Neural cell (in vitro differentiated cells): ENCODE measurements around the gene GPR18. TPM values are rescaled to one million over a fixed set of nuclear protein-coding genes. Genes with fewer than 3 reads are reported as not detected.

Source experiments
- H2AFZ ChIP-seq: fragments of 200-600, 300-800 bp; sonication (generic), shearing (Covaris generic); 2 replicates; pipeline ENCODE4 v1.6.0; 2014; ENCODE audit warnings: low read depth, mild to moderate bottlenecking, antibody characterized with exemption, low read length, moderate library complexity
- H3F3A ChIP-seq: fragments of 200-600 bp; shearing (Covaris generic); 2 replicates; pipeline ENCODE4 v1.6.1; 2016; ENCODE audit warnings: mild to moderate bottlenecking, moderate library complexity, mixed read lengths, antibody characterized with exemption, low read length; ENCODE audit not compliant: insufficient read depth, poor library complexity, severe bottlenecking
- H3K27ac ChIP-seq: fragments of 200-600, 300-800 bp; sonication (generic), shearing (Covaris generic); 2 replicates; pipeline ENCODE4 v1.5.1; 2014; ENCODE audit warnings: mild to moderate bottlenecking, low read length, moderate library complexity
- H3K27me3 ChIP-seq: fragments of 300-800, 200-600 bp; sonication (generic), shearing (Covaris generic); 2 replicates; pipeline ENCODE4 v1.6.0; 2014; ENCODE audit warnings: mild to moderate bottlenecking, low read depth, low read length, moderate library complexity; ENCODE audit not compliant: insufficient read depth
- H3K36me3 ChIP-seq: fragments of 300-800, 200-600 bp; sonication (generic), shearing (Covaris generic); 2 replicates; pipeline ENCODE4 v1.5.1; 2014; ENCODE audit warnings: mild to moderate bottlenecking, antibody characterized with exemption, low read length, moderate library complexity; ENCODE audit not compliant: insufficient read depth
- H3K4me2 ChIP-seq: fragments of 300-800, 200-600 bp; sonication (generic), shearing (Covaris generic); 2 replicates; pipeline ENCODE4 v1.6.0; 2014; ENCODE audit warnings: mild to moderate bottlenecking, low read length
- H3K4me3 ChIP-seq: fragments of 300-800, 200-600 bp; sonication (generic), shearing (Covaris generic); 2 replicates; pipeline ENCODE4 v1.5.1; 2014; ENCODE audit warnings: mild to moderate bottlenecking, low read length, moderate library complexity
- H3K79me2 ChIP-seq: fragments of 200-600 bp; shearing (Covaris generic); replicated peaks from 2 replicates; pipeline ENCODE4 v1.6.0; 2014; ENCODE audit warnings: mild to moderate bottlenecking, low read length, moderate library complexity; ENCODE audit not compliant: insufficient read depth
- H3K9ac ChIP-seq: fragments of 300-800, 200-600 bp; sonication (generic), shearing (Covaris generic); 2 replicates; pipeline ENCODE4 v1.6.1; 2016; ENCODE audit warnings: mild to moderate bottlenecking, low read length, mixed read lengths
- H3K9me2 ChIP-seq: fragments of 200-600 bp; shearing (Covaris generic); 2 replicates; pipeline ENCODE4 v1.6.1; 2016; ENCODE audit warnings: mild to moderate bottlenecking, low read length, mixed read lengths; ENCODE audit not compliant: insufficient read depth
- H3K9me3 ChIP-seq: fragments of 200-600, 300-800 bp; sonication (generic), shearing (Covaris generic); 2 replicates; pipeline ENCODE4 v1.6.1; 2016; ENCODE audit warnings: mild to moderate bottlenecking, mixed run types, low read length, moderate library complexity, mixed read lengths
- H4K20me1 ChIP-seq: fragments of 200-600 bp; shearing (Covaris generic); 2 replicates; pipeline ENCODE4 v1.6.1; 2016; ENCODE audit warnings: mild to moderate bottlenecking, mixed run types; ENCODE audit not compliant: insufficient read depth
- CTCF ChIP-seq: fragments of 450-650 bp; IDR thresholded peaks from 2 replicates; pipeline ENCODE4 v1.5.1; 2014; ENCODE audit warnings: antibody characterized with exemption, mild to moderate bottlenecking, moderate library complexity; ENCODE audit not compliant: poor library complexity, severe bottlenecking
- EP300 ChIP-seq: fragments of 450-650 bp; conservative IDR thresholded peaks from 2 replicates; pipeline ENCODE4 v1.6.1; 2014; ENCODE audit warnings: antibody characterized with exemption, mild to moderate bottlenecking, moderate library complexity; ENCODE audit not compliant: poor library complexity, severe bottlenecking
- EZH2 ChIP-seq: fragments of 200-600, 300-800 bp; shearing (Covaris generic), sonication (generic); IDR thresholded peaks from 2 replicates; pipeline ENCODE4 v1.6.1; 2014; ENCODE audit warnings: antibody characterized with exemption, low read length, borderline replicate concordance, mild to moderate bottlenecking; ENCODE audit not compliant: insufficient read depth, poor library complexity, severe bottlenecking
- MXI1 ChIP-seq: fragments of 450-650 bp; conservative IDR thresholded peaks from 2 replicates; pipeline ENCODE4 v1.6.1; 2014; ENCODE audit warnings: antibody characterized with exemption, mild to moderate bottlenecking; ENCODE audit not compliant: poor library complexity, severe bottlenecking
- POLR2AphosphoS5 ChIP-seq: IDR thresholded peaks from 2 replicates; pipeline ENCODE4 v1.6.1; 2012
- RAD21 ChIP-seq: fragments of 450-650 bp; conservative IDR thresholded peaks from 2 replicates; pipeline ENCODE4 v1.6.1; 2014; ENCODE audit warnings: antibody characterized with exemption, mild to moderate bottlenecking, moderate library complexity
- REST ChIP-seq: IDR thresholded peaks from 2 replicates; pipeline ENCODE4 v1.6.1; 2012; ENCODE audit warnings: borderline replicate concordance
- SMC3 ChIP-seq: fragments of 450-650 bp; conservative IDR thresholded peaks from 2 replicates; pipeline ENCODE4 v1.6.1; 2014; ENCODE audit warnings: antibody characterized with exemption, mild to moderate bottlenecking, moderate library complexity; ENCODE audit not compliant: poor library complexity
- TAF1 ChIP-seq: IDR thresholded peaks from 2 replicates; pipeline ENCODE4 v1.6.1; 2012; ENCODE audit warnings: low read depth
- polyA minus RNA-seq: library from RNA; depleted of rRNA, polyadenylated mRNA; stranded (reverse); fragments of >200 nt; gene quantifications from 2 replicates; pipeline ENCODE4 v1.2.3, GENCODE V29; 2014
- polyA plus RNA-seq: library from polyadenylated mRNA; depleted of rRNA; stranded (reverse); fragments of >200 nt; gene quantifications from 2 replicates; pipeline ENCODE4 v1.2.3, GENCODE V29; 2014

Gene GPR18
- polyA plus RNA-seq (not detected in 2 replicates), polyA minus RNA-seq (not detected in 2 replicates)

- H3K27ac ChIP-seq = no peak within 1 kb of the TSS
- H3K79me2 ChIP-seq = no peaks in the 10 kb centered on the region
- H4K20me1 ChIP-seq = no peaks in the 10 kb centered on the region
- no peak within 1 kb of the TSS for H3K4me2 ChIP-seq
- no peak within 1 kb of the TSS for H3K4me3 ChIP-seq
- H3F3A ChIP-seq = no peaks in the 10 kb centered on the region
- no peaks in the 10 kb centered on the region for H3K27me3 ChIP-seq
- TF ChIP-seq REST (no peak), MXI1 (no peak), SMC3 (no peak), EZH2 (no peak), EP300 (no peak), TAF1 (no peak), POLR2AphosphoS5 (no peak), CTCF (no peak), RAD21 (no peak)
- H3K36me3 ChIP-seq = no peaks in the 10 kb centered on the region
- no peak within 1 kb of the TSS for H3K9ac ChIP-seq
- no peak within 1 kb of the TSS for H2AFZ ChIP-seq
- H3K9me2 ChIP-seq = no peaks in the 10 kb centered on the region
- H3K9me3 ChIP-seq = no peaks in the 10 kb centered on the region
Measured at GRCh38 chr13:99258210-99258860, at the start of gene GPR18. Gene GPR18 (minus strand): TSS chr13:99258379. CDS start chr13:99255872, 2,507 bp downstream.

GRCh38 chr13:99307648-99308339 lies 49.6 kb upstream of the GPR18 start:
- no peak overlapping the region for H3K4me2 ChIP-seq
- H3K9me2 ChIP-seq = no peaks in the 10 kb centered on the region
- no peaks in the 10 kb centered on the region for H3F3A ChIP-seq
- H3K27me3 ChIP-seq = no peaks in the 10 kb centered on the region
- no peak overlapping the region for H3K9ac ChIP-seq
- no peak overlapping the region for H3K27ac ChIP-seq
- H3K9me3 ChIP-seq = no peaks in the 10 kb centered on the region
- TF ChIP-seq CTCF (no peak), MXI1 (no peak), RAD21 (no peak), EP300 (no peak), POLR2AphosphoS5 (no peak)
- no peak overlapping the region for H2AFZ ChIP-seq
- H4K20me1 ChIP-seq = no peaks in the 10 kb centered on the region
- H3K4me3 ChIP-seq = no peak overlapping the region
- H3K79me2 ChIP-seq = no peaks in the 10 kb centered on the region
- H3K36me3 ChIP-seq = no peaks in the 10 kb centered on the region
